NOMO-1 treated with DMSO at 0.1 percent for 48 hours (cell line): ENCODE results near the gene PITPNB.

Experiments used
- DNase-seq: peaks from one replicate; lab custom pipeline; 2025; ENCODE audit not compliant: unreplicated experiment; lab: John Stamatoyannopoulos, UW

PITPNB gene

DNA sequence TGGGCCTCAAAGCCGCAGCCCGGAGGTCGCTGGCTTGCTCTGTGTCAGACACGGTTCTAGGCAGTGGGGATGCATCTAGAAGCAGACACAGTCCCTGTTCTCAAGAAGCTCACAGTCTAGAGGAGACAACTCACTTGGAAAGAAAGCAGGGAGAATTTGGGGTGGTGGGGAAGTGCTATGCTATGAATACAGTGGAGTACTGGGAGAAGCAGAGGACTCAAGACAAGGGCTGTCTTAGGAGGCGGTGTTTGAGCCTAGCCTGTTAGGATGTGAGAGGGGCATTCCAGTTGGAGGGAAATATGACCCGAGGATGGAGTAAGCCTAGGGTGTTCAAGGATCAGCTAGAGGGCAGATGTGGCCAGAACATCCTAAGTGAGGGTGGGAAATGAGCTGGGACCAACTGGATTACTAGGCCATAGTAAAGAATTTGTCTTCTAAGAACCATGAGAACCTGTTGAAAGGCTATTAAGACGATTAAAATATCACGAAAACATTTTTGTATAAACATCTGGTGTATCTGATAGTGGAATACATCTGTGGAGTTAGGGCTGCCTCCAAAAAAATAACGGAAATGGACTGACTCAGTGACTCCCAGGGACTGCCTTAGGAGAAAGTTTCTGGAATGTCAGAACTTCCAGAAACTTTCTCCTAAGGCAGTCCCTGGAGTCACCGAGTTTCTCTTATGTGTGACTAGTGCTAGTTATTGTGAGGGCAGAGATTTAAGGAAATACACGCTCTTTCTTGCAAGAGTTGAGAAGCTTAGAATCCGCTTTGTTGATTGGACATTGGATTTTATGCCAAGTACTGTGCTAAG, 1.1 kb upstream of the PITPNB start:
- no peak for DNase-seq

DNA sequence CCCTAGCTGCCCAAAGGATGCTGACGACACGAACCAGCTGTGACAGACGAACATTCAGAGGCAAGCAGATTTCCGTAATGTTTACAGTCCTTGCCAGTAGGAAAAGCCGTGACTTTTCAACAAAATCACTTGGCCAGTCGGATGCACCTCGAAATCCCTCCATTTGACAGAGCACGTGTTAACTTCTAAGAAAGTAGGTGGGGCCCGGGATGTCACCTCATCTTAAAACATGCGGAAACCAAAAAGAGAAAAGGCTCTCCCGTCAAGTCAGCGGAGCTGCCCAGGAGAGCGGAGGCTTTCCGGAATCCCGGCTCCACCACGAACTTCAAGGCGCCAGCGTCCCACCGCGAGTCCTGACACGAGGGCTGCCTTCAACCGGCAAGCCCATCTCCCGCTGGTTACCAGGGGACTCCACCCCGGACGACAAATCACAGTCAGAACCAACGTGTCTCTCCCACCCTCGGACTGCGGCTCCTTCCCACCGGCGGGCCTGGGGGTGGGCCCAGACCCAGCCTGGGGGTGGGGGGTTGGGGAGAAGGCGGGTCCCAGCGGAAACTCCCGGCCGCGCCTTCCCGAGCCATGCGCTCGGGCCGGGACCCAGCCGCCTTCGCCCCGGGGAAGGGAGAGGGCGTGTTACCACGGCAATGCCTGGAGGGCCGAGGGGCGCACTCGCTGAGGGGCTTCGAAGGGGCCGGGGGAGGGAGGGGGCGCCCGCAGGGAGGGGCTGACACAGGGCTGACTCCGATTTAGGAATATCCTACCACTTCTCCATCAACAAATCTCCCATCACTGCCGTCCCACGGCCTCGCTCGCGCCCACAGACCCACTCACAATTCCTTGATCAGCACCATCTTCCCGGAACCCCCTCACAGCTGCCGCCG, 475 bp downstream of the PITPNB start:
- DNase-seq = peak; percentile 65

DNA sequence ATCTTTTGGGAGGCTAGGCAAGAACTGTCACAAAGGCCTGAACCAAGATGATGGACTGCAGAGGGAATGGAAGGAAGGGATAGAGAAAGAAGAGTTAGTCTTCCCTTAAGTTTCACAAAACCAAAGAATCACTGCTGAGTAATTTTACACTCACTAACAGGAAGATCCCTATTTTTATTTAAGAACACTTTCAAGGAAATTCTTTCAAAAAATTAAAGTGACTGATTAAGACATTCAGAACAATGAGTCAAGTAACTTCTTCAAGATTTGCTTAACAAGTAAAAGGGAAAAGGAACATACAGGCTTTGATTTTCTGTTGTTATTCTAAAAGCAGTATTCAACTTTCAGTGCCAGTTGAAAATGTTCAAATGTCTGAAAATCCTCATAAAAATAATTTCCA, 3.1 kb downstream of the PITPNB start:
- no peak for DNase-seq

DNA sequence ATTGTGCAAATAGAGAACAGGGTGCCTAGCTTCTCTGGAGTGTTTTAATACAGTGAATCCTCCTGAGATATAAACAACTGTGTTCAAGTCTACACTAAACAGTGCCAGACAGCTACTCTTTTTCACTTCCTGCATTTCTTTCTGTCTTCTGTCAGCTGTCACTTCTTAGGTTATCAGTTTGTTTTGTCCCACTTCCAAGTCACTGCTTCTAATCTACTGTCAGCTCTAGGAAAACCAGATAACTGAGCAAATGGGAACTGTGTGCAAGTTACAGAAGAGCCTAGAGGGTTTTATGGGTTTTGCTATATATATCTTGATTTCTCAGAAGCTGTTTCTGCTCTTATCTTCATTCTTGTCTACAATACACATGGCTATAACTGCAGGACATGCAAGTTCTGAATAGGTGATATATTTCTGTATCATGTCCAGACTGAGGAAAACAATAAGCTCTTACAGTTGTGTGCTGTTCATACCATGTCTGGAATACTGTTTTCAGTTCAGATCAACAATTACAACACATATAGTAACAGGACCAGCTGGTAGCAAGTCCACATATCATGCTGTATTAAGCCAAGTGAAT, 5.8 kb downstream of the PITPNB start:
- no peak for DNase-seq

DNA sequence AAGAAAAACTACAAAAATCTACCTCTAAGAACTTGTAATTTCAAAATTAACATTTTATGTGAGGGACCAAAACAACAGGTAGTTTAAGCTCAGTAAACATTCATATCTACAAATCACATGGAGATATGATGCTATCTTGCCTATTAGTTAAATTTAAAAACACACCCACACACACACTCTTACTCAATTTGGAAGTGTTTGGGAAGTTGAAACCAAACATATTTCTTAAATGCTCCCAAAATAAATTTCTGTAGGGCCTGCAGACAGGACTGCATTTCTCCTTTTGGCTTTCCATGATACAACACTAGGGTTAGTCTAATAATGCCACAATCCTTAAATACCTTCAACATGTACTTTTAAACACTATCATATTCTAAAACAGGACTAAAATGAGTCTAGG, 7.0 kb downstream of the PITPNB start:
- DNase-seq = no peak

DNA sequence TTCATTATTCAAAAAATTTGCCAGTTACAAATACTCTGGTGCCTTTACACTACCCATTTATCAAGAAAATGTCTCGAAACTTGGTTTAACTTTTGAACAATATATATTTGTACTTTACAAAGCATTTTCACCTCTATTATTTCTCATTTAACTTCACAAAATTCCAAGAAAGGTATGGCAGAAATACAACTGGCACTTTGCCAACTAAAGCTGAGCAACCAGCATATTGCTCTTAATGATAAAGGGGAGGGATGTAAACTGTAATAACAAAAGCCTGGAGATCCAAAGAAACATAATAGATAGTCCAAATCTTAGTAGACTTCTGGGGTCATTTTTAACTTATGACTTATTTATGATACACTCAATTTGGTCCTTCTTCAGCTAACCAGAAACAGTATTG, 7.7 kb downstream of the PITPNB start:
- no peak for DNase-seq

DNA sequence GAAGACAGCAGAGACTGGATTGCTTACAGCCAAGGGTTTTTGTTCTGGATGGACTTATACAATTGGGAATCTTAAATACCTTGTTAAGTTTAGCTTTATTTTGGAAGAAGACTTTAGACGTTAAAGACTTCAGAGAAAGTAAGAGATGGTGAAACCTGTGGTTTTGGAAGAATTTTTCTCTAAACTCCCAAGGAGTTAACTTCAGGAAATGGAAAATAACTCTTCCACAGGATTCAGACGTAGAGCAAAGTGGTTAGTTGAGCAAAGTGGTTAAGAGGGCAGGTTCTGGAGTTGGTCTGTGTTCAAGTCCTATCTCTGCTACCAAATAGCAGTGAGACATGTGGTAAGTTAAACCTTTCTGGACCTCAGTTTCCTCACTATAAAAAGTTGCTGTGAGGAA, 12.8 kb downstream of the PITPNB start:
- no peak for DNase-seq

DNA sequence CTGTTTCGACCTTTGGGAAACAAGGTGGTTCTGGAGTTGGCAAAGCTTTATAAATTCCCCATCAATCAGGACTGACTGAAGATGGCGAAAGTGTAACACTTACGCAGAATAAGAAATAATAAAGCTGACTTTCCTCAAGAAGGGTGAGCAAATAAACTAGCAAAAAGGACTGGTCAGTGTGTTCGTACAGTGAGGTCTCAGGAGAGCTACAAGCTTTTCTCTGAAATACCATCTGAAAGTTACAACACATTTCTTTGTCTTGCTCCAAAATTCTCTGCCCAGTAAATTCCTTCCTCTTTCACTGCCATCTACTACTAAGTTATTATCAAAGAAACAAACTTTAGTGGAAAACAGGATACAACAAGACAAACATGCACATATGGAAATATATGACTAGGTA, 13.4 kb downstream of the PITPNB start:
- no peak for DNase-seq

DNA sequence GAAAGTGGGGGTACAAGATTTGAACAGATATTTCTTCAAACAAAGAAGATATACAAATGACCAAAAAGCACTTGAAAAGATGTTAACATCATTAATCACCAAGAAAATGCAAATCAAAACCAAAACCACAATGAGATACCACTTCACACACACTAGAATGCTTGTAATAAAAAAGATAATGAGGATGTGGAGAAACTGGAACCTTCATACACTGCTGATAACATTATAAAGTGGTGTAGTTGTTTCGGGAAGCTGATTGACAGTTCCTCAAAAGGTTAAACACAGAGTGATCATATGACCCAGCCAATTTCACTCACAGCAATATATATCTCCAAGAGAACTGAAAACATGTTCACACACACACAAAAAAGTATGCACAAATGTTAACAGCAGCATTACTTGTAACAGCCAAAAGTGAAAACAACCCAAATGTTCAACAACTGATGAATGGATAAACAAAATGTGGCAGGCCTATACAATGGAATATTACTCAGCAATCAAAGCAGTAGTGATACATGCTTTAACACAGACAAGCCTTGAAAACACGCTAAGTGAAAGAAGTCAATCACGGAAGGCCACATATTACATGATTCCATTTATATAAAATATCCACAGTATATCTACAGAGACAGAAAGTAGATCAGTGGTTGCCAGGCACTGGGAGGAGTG, 15.1 kb downstream of the PITPNB start:
- DNase-seq = peak; percentile 18

DNA sequence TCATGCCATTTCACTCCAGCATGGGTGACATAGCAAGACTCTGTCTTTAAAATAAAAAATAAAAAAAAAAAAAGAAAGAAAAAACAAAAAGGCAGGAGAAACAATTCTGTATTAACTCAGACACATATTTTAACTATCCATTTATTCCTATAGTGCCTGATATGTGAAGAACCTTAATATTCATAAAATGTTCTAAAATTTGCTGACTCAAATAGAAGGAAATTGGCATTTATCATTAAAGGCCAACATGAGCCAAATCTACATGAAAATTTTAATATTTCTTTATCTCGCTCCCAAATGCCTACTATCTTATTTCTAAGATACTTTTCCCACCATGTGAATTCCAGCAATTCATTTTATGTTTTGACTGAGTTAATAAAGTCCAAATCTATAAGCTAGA, 18.9 kb downstream of the PITPNB start:
- no peak for DNase-seq

DNA sequence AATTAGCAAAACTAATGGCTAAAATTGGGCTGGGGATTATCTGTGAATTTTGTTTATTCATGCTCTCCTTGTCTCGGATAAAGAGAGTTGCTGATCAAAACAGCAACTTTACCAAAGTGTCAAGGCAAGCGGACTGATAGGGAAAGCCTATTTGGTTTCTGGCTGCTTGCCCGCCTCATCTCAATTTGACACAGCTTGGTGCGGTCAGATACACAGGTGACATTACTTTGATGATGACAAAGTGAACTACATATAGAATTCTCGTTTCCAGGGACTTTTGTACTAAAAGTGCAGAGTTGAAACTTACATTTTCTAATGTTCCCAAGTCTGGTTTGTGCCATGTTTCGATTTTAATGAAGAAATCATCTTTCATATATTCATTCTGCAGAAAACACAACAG, 22.8 kb downstream of the PITPNB start:
- no peak for DNase-seq

DNA sequence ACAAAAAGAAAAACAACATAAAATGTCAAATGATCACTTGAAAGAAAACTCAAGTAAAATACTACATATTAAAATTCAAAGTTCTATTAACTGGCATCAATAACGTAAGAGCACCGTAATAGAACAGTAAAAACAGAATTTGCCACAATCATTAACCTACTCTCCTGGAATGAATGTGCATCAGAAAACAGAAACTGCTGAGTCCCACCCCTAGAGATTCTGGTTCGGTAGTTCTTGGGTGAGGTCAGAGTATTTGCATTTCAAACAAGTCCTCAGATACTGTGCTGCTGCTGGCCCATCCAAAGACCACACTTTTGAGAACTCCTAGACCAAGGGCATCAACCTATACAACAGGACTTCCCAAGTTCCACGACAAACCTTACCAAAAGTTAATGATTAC, 23.5 kb downstream of the PITPNB start:
- no peak for DNase-seq

DNA sequence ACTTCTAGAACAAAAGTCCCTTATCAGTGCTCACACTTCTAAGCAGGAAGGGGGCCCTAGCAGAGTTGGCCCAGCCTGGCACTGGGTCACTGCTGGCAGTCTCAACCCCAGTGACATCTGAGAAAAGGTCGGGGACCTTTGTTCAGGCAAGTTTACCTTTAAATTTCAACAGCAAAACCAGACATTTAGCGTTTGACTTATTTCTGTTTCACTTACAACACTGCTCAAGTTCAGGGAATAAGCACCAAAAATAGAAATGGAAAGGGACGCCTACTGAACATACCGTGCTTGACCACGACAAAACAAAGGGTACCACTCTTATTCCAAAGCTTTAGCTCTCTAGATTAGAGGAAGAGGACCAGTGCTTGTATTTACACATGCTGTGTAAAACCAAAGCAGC, 26.2 kb downstream of the PITPNB start:
- DNase-seq = no peak

DNA sequence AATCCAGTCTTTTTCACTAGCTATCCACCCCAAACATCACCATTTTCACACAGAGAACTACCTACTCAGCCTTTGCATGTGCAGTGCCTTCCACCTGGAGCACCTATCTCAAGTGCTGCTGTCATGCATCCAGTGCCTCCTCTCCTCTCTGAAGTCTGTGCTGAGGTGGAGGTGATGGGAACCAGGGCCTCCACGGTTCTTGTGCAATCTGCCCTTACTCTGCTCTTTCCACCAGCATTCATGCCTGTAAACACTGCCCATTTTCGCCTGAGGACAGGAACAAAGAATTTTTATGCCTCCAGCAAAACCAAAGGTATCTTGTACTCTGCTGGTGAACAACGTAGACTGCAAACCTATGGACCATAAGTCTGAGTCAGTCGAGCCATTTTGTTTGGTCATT, 27.0 kb downstream of the PITPNB start:
- DNase-seq = no peak

DNA sequence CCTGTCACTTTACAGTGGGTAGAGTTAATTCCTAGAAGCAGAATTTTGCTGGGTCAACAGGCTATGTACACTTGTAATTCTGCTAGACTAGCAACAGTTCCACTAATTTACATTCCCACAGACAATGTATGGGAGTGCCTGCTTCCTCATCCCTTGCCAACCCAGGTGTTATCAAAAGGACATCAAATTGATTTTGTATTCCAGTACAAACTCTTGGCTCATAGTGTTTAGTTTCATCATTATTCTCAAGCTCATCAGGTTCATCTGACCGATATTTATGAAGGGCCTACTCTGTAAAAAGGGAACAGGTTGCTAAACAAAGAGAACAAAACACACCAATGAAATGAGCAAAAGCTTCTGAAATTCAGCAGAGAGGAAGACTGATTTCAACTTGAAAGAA, 30.7 kb downstream of the PITPNB start:
- DNase-seq = no peak

DNA sequence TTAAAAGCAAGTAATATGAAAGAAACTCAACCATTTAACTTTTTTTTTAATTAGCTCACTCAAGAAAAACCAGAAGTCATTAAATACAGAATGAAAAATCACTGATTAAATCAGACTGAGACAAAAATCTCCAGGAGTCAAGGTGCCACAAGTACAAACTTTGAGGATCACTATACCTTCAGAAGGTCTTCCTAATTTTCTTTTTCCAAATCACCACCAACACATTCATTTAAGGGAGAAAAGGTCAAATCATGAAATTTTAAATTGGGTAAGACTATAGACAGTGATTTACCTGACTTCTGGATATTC, 32.3 kb downstream of the PITPNB start:
- no peak for DNase-seq

DNA sequence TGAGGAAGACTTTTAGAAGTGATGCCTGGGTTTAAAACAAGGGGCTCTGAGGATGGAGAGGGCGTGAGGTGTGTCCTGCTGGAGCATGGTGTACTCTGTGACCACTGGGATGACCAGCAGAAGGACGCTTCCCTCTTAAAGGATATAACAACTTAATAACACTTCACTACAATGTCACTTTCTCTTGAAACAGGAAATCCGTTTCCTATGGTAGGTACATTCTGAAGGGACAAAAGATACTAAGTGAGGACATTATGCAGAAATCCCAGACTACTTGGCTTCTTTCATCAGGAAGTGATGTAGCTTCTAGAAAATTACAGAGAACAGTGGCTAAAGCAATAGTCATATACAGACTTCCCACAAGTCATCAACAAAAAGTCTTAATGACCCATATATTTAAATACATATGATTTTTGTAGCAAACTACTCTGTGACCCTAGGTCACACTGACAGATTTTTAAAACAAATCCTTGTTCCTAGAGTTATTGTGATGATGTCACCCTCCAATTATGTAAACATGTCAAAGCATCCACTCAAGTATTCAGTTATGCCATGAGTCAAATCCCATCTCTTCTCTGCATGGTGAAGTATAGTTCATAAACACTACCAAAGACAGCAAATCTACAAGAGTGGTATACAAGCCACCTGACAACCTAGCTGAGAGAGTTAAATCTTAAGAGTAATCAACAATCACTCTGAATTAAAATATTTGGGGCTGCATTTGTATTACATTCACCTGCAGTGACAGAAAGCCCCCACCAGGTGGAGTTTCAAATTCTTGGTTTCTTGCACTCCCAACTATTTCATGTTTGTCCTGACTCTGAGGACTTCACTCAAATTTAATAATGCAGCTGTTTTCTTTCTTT, 32.8 kb downstream of the PITPNB start:
- DNase-seq = no peak

DNA sequence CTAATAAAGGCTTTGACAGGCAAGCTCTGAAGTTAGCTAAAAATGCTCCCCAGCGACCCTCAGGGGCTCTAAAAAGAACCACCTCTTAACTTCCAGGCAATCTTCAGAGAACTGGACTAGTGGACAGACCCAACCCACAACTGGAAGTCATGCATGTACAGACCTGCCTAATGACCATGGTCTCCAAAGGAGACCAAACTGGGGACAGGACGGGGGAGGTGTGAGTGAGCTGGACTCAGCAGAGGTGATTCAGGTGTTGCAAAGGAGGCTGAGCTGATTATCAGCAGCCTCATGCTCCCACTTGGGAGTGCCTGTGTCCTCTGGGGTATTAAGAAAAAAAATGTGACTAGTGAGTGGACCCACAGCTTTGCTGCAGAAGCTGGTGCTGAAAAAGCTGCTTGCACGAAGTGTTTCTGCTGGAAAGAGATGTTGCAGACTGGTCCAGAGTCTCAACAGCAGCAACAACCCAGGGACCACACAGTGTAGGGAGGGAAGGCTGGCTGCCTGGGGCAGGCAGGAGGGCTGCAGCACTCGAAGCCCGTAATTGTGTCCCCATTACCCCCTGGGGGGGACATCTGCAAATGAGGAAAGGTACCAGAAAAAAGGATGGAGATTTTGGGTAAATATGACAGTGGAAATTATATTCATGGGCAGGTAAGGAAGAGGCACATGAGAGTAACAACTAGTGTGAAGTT, 35.3 kb downstream of the PITPNB start:
- no peak for DNase-seq

DNA sequence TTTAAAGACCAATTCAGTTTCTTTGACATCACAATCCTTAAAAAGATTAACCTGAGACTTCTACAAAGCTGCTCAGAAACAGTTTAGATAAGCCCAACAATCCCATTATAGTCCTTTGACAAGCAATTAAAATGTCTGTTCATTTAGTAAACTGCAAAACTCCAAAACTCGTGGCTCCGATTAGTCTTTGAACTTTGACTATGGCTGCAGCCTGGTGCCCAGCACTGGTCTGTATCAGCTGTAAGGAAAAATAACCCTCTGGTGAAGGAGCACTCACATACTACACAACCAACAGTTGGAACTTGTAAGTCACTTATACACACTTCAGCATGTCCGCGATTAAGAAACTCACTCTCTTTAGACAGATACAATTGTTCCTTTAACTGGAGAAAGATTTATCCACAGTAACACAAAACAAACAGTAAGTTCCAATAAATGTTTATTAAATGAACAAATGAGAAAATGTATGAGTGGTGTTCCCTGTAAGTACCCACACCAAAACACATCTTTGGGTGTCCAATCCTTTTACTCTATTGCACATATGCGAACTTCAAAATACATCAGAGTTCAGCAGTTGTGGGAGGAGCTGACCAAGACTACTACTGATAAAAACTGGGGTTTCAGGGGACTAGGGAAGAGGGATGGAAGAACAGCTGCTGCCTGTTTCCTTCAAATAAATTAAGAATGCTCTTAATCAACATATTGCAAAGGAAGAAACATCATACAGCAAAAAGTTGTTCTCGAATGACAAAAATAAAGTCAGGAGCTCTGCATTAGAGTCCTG, 36.4 kb downstream of the PITPNB start:
- no peak for DNase-seq
